ENCODE results near the gene MRPS6.

The MRPS6 gene

DNA sequence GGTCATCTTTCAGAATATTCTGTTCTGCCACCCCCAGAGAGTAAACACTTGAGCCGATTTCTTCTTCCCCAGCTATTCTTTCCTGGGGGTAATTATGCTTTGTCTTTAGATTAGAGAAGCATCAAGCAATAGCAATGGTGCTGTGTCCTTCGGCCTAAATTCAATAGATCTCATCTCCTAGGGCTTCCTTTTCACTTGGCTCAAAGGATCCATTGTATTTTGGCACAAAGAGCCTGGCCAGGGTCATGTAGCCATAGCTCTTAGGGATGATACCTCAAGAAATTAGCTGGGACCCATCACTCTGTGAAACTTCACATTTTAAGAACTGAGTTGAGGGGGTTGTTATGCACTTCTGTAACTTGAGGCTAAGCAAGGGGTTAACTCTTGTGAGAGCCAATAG, 27.0 kb downstream of the MRPS6 start:
- DNase-seq (ENCODE audit: low read depth in 3 of 3), result no peak

DNA sequence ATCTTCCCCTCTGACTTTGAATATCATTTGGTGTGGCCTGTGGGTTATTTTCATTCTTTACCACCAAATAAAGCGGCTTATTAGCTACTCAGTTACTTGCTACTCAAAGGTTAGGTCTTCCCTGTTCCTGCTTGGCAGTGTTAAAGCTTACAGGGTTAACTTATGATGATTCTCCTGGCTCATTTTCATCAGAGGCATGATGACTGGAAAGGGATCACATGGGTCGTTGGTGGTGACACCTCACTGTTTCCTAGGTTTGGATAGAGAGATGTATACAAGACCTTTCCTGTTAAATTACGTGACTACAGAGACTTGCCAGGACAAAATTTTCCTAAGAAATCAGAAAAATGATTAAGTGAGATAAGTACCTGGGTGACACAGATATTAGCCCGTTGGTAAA, 27.4 kb downstream of the MRPS6 start:
- DNase-seq (ENCODE audit: low read depth in 3 of 3), result no peak

DNA sequence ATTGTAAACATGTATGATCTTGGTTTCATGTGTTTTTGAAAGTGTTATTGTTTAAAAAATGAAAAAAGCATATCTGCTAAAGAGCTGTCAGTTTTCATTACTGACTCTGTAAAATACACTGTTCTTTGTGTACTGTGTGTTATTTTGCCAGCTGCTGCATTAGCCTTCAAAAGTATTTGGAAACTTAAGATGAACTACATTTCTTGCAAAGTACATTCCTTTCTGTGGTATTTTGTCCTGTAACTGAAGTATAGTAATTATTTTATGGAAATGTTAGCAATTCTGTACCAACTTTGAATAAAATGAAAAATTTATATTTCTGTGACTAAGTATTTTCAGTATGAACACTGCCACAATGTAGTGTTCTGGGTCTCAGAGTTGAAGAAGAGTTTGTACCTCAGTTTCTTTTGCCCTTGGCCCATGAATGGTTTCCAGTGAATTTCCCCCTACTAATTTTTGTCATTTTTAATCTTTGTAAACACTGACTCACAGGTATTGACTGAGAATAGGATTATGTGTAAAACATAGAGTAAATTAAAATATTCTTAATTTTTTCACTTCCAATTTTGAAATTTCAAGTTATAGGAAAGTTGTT, 32.7 kb downstream of the MRPS6 start:
- no peak for DNase-seq (ENCODE audit: low read depth in 3 of 3)

DNA sequence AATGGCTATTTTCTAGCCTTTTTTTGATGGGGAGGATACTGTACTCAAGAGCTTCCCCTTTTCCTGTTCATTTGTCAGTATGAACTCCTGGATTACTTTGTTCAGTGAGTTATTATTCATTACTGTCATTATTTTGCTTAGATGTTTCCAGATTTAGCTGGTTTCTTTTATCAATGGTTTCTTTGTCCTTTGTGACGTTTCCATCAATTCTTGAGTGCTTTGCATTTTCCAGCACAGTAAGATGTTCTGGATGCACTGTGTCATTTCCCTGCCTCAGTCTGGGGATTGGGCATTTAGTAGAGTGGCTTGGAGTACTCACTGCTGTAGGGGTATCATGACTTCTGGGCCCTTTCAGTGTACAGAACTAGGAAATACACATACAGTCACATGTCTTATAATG, 34.2 kb downstream of the MRPS6 start:
- DNase-seq (ENCODE audit: low read depth in 3 of 3), result no peak

DNA sequence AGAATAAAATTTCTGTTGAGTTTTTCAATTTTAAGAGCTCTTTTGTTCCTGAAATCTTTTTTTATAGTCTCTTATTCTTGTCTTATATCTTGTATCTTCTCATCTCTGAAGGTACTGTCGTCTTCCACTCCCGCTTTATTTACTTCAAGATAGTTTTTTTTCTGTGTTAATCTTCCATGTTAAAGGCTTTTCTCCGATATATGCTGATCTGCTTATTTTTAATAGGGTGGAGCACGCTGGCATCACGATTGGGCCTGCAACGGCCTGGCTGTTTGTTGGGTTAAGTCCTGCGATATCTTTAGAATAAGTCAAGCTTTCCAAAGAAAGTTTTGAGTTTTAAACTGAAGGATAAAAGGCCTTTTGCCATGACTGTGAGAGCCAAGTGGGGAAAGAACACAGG, 35.7 kb downstream of the MRPS6 start:
- no peak for DNase-seq (ENCODE audit: low read depth in 3 of 3)

DNA sequence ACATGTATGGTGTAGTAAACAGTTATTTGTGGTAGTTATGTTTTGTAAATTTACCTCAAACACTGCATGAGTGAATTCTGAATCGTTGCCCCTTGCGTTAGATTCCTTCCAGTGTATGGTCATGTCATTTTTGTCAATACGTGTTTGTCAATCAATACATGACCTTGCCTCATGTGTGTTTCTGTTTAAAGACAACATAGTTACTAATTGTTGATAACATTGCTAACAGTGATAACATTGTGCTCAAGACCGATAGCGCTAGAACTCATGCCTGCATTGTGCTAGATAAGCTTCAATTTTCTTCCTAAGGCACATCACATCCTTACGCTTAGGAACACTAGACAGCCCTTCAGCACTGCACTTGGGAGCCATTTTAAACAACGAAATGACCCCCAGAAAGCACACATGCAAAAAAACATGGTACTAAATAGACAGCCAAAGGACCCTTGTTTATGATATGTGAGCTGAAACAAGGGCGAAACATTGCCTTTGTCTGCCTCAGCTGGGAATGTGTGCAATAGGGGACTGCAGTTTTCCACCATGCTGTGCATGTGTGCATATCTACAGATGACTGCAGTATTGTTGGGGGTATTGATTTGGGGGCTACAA, 37.3 kb downstream of the MRPS6 start:
- no peak for DNase-seq (ENCODE audit: low read depth in 3 of 3)

DNA sequence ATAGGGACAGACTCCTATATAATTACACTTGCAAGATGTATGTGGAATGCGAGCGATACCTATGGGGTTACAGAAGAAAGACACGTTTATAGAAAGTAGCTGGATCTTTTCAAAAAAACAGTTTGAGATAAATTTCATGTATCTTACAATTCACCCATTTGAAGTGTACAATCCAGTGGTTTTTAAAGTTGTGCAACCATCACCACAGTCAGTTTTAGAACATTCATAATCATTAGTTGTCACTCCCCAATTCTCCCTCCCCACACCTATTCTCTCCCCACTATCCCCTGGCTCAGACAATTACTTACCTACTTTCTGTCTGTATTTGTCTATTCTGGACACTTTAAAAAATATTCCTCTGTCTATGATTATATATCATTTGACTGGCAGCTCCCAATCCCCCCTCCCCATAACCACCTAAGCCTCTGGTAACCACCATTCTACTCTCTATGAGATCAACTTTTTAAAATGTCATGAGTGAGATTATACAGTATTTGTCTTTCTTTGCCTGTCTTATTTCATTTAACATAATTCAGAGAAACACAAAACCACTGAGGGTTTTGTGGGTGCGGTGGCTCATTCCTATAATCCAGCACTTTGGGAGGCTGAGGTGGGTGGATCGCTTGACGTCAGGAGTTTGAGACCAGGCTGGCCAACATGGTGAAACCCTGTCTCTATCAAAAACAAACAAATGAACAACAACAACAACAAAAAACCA, 39.1 kb downstream of the MRPS6 start:
- no peak for DNase-seq (ENCODE audit: low read depth in 3 of 3)

DNA sequence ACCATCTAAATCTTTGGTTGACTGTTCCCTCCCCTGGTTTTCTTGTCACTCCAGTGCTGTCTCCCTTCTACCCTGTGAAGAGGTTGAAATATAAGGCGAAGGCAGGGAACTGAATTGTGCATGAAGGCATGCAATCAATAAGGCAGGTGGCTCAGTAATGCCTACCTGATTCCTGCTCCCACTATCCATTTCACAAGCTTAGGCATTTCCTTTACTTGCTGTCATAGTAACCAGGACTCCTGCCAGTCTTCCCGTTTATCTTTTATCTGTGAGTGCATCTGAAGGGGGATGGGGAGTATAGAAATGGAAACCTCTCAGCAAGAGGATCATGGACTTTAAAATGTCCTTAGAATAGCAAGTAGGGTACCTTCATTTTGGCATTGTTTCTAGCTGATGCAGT, 40.5 kb downstream of the MRPS6 start:
- DNase-seq (ENCODE audit: low read depth in 3 of 3), result no peak

DNA sequence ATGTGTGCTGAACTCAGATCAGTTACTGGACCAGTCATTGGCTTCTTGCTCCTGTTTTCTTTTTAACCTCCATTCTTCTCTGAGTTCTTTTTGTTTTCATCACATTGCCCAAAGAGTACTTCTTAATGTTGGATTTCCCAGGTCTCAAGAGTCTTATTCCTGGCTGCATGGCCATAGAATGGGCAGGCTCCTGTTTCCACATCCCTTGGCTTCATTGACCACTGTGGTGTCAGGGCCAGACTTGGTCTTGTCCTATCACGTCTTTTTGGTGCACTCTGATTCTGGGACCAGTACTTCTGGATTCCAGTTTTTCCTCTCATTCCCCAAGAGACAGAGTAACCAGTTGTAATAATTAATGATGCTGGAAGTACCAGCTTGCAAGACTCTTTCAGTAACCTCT, 41.8 kb downstream of the MRPS6 start:
- DNase-seq (ENCODE audit: low read depth in 3 of 3), result no peak

DNA sequence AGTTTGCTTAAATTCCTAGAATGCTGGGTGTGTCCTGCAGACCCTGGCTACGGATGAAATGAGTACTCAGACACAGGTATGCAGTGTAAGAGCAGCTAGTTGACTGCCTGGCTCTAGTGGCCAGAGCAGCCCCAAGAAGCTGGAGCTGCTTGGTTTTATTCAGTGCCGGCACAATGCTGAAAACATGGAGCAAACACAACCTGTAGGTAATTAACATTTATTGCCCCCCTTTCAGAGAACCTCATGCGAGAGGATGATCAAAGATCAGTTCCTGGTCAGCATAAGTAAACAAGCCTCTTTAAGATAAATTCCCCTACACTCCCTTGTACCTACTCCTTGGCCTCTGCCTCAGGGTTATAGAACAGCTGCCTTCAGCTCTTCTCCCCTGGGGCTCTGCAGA, 43.2 kb downstream of the MRPS6 start:
- DNase-seq (ENCODE audit: low read depth in 3 of 3), result no peak

DNA sequence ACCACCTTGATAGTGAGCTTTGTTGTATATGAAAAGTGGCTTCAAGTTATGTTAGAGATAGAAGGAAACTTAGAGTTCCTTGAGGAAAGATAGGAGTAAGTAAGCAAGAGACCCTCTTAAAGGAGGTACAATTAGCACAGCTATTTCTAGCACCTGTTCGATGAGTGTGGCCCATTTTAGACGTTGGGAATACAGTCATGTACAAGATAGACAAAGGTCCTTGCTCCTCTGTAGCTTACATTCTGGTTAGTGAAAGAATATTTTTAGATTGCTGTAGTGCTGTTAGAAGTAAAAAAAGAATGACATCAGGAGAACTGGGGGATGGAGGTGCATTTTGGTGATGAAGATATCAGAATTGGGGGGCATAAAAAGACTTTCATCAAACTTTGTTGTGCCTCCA, 47.5 kb downstream of the MRPS6 start:
- DNase-seq (ENCODE audit: low read depth in 3 of 3), result no peak

DNA sequence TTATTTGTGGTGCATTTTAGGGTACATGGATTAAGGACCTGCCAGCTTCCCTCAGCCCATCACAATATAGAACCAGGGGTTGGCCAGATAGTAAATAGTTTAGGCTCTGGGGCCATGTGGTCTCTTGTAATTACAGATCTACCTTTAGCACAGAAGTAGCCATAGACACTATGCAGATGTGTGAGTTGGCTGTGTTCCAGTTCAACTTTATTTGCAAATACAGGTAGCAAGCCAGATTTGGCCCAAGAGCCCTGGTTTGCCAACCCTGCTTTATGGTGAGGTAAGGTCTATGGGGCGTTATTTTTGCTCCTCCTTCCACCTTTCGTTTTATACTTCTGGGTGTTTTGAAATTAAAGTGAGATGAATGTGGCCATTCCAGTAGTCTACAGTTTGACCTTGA, 48.7 kb downstream of the MRPS6 start:
- DNase-seq (ENCODE audit: low read depth in 3 of 3), result no peak

DNA sequence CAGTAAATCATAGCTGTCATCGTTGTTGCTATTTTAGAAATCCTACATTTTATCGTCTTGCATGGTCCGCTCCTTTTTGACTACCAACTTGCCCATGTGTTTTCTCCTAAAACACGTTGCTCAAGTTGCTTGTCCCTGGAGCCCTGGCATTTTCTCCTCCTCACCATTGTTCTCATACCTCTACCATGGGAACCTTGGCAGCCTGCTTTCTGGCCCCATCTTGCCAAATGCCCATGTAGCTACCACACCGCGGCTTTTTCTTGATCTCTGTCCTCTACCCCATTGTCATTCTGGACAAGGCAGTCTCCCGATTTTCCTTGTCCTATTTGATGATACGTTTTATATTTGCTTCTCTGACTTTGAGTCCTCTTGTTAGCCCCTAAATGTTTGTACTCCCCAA, 50.2 kb downstream of the MRPS6 start:
- DNase-seq (ENCODE audit: low read depth in 3 of 3), result no peak

DNA sequence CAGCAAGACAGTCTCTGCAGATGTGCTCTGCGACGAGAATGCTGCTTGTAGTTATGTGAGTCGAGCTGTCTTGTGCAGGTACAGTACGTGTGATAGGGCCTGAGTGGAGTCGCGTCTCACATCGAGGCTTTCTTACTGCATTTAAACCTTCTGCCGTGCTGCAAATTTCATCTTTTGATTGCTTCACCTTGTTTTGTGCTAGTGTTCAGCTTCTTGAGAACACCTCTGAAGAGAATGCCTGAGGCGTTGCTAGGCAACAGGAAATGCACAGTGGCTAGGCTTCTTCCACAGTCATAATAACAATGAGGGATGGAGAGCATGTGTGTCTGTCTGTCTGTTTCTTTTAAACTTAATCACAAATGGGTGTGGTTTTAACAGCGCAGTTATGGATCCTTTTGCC, 52.9 kb downstream of the MRPS6 start:
- no peak for DNase-seq (ENCODE audit: low read depth in 3 of 3)

DNA sequence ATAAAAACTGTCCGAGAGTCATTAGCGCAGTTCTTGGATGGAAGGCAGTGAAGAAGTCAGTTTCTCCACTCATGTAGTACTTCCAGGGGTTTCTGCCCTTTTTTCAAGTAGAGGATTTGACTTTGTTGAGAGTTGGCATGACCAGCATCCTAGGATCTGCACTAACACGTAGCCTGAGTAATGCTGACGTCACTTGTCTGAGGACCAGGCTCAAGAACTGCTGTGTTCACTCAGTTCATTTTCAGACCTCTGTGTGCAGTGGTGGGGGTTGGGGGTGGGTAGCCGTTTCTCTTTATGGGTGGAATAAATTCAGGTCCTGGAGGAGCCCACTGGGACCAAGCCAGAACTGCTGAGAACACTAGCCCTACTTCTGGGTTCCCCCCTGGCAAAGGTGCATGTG, 53.3 kb downstream of the MRPS6 start:
- no peak for DNase-seq (ENCODE audit: low read depth in 3 of 3)

DNA sequence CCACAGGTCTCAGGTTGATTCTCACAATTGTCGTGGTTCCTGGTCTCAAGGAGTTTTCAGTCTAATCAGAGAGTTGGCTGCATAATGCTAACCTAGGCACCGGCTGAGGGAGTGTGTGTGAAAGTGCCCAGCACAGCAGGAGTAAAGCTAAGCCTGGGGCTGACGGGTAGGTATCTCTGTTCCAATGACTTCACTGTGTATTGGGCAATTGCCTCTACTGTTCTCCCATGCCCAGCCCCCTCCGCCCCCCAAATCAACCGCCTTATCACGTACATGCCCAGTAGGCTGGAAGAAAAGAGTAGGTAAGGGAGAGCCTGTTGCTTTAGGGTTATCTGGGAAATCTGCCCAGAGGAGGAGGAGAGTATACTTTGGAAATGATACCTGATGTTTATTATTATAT, 54.7 kb downstream of the MRPS6 start:
- no peak for DNase-seq (ENCODE audit: low read depth in 3 of 3)

DNA sequence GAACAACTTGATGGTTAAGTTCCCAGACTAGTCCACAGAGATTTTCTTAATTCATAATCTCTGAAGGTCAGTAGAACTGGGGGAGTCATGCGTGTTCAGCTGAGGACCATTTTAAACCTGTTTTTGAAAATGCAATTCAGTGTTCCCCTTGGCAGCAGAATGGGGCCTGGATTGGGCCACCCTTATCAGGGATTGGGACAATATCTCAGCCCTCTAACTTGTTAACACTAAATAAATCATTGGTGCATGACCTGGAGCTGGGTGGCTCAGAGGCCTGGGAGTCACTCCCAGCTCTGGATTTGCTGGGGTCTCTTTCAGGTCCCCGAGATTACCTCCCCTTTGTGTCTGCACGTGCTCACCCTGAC, 55.3 kb downstream of the MRPS6 start:
- DNase-seq (ENCODE audit: low read depth in 3 of 3), result no peak

DNA sequence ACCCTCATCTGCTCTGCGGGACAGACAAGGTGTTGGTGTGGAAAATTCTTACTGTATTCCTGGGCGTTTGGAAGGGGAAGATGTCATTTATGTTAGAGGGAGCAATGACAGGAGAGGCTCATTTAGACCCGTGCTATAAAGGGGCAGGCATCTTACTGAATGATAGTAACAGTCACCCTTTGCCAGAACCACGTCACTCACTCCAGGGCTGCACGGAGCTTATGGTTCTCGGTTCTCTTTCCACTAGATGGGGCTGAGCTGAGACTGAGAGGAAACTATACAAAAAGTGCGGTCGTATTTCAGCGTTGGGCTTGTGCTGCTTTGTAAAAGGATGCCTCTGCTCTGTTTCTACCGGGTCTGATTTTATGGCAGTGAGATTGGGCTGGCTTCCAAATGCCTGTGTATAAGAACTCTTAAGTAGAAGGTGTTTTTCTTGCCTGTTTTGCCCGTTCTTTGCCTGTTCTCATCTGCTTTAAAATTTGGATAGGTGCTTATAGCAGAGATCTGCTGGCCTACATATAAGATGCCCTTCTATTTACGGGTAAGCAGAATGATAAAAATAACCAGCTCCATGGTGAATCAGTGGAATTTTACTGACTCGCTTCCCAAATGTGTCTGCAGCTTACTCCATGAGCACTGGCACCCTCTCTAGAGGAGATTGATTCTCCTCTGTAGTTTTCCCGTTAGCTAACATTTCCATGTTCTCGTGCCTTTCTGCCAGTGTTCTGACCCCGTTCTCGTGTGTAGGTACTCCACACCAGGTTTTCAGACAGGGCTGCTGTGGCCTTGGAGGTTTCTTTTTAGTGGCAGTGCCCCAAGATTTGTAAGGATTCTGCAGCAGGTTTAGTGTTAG, 55.9 kb downstream of the MRPS6 start:
- DNase-seq (ENCODE audit: low read depth in 3 of 3), result peak; percentile 44 to 72 (median 53)

DNA sequence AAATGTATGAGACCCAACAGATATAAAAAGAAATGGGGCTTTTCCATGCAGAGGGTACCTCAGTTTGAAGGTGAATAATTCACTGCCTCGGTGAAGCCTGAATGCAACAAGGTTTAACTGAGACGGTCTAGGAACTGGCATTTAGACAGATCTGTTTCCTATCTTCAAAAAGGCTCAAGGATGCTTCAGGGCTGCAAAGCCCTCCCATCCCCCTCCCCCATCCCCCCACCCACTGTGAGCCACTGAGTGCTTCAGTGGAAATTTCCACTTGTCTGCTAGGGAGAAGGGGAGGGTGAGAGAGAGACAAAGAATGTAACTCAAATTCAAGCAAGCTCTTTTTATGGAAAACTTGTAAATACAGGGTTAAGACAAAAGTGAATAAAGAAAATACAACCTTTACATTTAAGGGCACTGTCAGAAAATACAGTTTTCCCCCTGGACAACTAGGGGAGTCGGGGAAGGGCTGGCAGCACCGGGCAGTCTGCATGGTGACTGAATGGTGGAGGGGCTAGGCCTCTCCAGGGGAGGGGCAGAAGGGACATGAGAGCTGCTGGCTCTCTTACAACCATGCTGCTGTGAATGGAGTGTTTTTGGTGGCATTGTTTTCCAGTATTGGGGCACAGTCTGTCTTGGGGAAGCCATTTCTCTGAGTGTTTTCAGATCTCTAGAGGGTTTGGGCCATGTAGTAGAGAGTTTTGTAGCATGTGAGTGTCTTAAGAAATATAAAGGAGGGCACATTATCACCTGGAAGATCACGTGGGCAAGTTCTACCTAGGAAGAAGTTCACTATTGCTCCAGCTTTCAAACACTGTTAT, 56.7 kb downstream of the MRPS6 start:
- no peak for DNase-seq (ENCODE audit: low read depth in 3 of 3)

DNA sequence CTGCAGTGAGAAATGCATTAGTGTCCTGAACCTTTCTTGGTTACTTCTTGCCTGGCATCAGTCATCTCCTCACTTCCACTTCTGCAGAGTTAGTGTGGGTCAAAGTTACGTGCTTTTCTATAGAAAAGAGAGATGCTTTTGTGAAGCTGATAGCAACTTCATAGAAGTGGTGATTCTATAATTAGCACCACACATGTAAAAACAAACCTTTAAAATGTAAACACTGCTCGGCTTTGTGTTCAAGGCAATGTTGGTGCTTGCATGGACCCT, 57.3 kb downstream of the MRPS6 start:
- no peak for DNase-seq (ENCODE audit: low read depth in 3 of 3)

DNA sequence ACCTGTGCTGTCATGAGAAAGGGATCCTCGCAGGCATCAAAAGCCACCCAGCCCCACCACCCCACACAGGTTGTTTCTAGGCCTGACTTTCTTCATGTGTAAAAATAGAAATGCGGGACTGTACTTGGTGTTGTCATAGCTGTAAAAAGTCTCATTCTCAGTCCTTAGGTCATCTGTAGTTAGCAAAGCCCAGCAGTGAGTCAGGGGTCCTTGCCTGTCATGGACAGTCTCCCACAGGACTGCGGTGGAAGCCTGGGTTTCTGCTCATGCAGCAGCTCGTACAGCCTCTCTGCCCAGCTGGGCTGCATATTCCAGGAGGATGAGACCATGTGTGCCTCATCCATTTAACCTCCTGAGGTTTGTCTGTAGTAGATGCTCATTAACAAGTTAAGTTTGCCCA, 58.2 kb downstream of the MRPS6 start:
- no peak for DNase-seq (ENCODE audit: low read depth in 3 of 3)

DNA sequence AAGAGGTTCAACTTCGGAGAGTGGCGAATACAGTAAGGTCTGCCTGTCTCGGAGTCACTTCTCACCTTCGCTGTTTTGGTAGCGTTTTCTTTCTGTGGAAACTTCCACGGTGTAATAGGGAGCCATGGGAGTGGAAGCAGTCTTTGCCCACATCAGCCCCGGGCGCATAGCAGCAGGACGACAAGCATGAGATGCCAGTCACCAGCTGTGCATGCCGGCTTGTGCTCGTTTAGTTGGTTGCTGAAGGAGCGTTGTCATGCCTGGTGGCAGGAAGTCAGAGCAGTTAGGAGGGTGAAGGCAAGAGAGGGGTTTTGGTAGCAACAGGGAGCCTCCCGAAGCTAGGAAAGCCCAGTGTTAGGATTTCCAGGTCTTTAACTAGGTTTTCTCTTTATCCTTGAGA, 58.8 kb downstream of the MRPS6 start:
- no peak for DNase-seq (ENCODE audit: low read depth in 3 of 3)
